HepG2 (cell line): ENCODE results near the gene EPC1. TPM values are rescaled to one million over a fixed set of nuclear protein-coding genes. Genes with fewer than 3 reads are reported as not detected.
A peak's percentile ranks its signal among the peaks of the same experiment; 100 is the strongest.

Experiments
- CTCF ChIP-seq: sonication (generic); formaldehyde crosslinking; IDR thresholded peaks from 2 replicates; pipeline ENCODE4 v1.5.0; 2020; ENCODE audit warnings: mild to moderate bottlenecking, missing genetic modification reagents, moderate library complexity
- HMGXB4 ChIP-seq, 2 experiments: sonication (generic) in 1 of 2; formaldehyde crosslinking in 1 of 2; IDR thresholded peaks; 2 replicates each; pipeline versions ENCODE4 v1.4.0 to v1.6.1; 2018 to 2020; ENCODE audit warnings: missing genetic modification reagents in 2 of 2, borderline replicate concordance in 1 of 2, low read depth in 1 of 2, mild to moderate bottlenecking in 1 of 2, missing biosample characterization in 1 of 2
- HNF1B ChIP-seq: sonication (generic); formaldehyde crosslinking; IDR thresholded peaks from 2 replicates; pipeline ENCODE4 v1.5.1; 2020; ENCODE audit warnings: mild to moderate bottlenecking, moderate library complexity, missing genetic modification reagents
- HOXA5 ChIP-seq: sonication (generic); formaldehyde crosslinking; IDR thresholded peaks from 2 replicates; pipeline ENCODE4 v1.4.0; 2020; ENCODE audit warnings: missing genetic modification reagents
- LCORL ChIP-seq, 2 experiments: fragments of 450-650 bp in 1 of 2; sonication (generic) in 1 of 2; formaldehyde crosslinking in 1 of 2; IDR thresholded peaks; 2 replicates each; pipeline versions ENCODE4 v1.5.0 to v1.6.1; 2017 to 2020; ENCODE audit warnings: antibody characterized with exemption in 1 of 2, missing genetic modification reagents in 1 of 2
- MEIS2 ChIP-seq: sonication (generic); formaldehyde crosslinking; IDR thresholded peaks from 2 replicates; pipeline ENCODE4 v1.9.0; 2021; ENCODE audit warnings: mild to moderate bottlenecking, missing genetic modification reagents
- TARDBP ChIP-seq: sonication (generic); formaldehyde crosslinking; IDR thresholded peaks from 2 replicates; pipeline ENCODE4 v1.8.0; 2022; ENCODE audit warnings: mild to moderate bottlenecking, missing genetic modification reagents
- XRCC5 ChIP-seq: fragments of 200-400 bp; formaldehyde crosslinking; optimal IDR thresholded peaks from 2 replicates; pipeline ENCODE3; 2017; ENCODE audit warnings: mild to moderate bottlenecking, low read length
- ZNF710 ChIP-seq: sonication (generic); formaldehyde crosslinking; IDR thresholded peaks from 2 replicates; pipeline ENCODE4 v1.5.0; 2020; ENCODE audit warnings: mild to moderate bottlenecking, missing genetic modification reagents, borderline replicate concordance
- polyA plus RNA-seq, 8 experiments: library from polyadenylated mRNA; depleted of rRNA in 3 of 8; stranded (reverse) in 7 of 8; unstranded in 1 of 8; fragments of >200 nt; fragmentation: Illumina TruSeq in 4 of 8; extraction: Trizol in 4 of 8; gene quantifications; 2 replicates each; pipeline versions ENCODE4 v1.2.1 to v1.2.3, GENCODE V29; 2011 to 2016; ENCODE audit warnings: low read depth in 4 of 8, missing spikeins in 1 of 8, mixed read lengths in 1 of 8; ENCODE audit not compliant: insufficient read depth in 1 of 8
- total RNA-seq, 5 experiments: library from RNA; depleted of rRNA; stranded (reverse); fragments of >200 nt; fragmentation: Illumina TruSeq; extraction: Trizol; gene quantifications; 2 replicates each; pipeline ENCODE4 v1.2.3, GENCODE V29; 2016; ENCODE audit warnings: low read depth in 1 of 5
- TF ChIP-seq, protein P1 (sequence below): IDR thresholded peaks from 2 replicates; pipeline ENCODE4 v1.6.1; 2016; ENCODE audit warnings: low read depth, missing genetic modification reagents, missing compliant biosample characterization
- TF ChIP-seq, protein P2 (sequence below): sonication (generic); formaldehyde crosslinking; conservative IDR thresholded peaks from 2 replicates; pipeline ENCODE4 v1.8.0; 2022; ENCODE audit warnings: mild to moderate bottlenecking, moderate library complexity, missing genetic modification reagents

EPC1 gene
- total and polyA plus RNA-seq, 2 of the 13 experiments (the other 11 are each of a cell fraction or from before 2014, with no cell fraction given) = 28.7 to 44.2 TPM

GRCh38 chr10:32256613-32257437, 90.1 kb downstream of the EPC1 start (continued):
- TF ChIP-seq, protein P1, sequence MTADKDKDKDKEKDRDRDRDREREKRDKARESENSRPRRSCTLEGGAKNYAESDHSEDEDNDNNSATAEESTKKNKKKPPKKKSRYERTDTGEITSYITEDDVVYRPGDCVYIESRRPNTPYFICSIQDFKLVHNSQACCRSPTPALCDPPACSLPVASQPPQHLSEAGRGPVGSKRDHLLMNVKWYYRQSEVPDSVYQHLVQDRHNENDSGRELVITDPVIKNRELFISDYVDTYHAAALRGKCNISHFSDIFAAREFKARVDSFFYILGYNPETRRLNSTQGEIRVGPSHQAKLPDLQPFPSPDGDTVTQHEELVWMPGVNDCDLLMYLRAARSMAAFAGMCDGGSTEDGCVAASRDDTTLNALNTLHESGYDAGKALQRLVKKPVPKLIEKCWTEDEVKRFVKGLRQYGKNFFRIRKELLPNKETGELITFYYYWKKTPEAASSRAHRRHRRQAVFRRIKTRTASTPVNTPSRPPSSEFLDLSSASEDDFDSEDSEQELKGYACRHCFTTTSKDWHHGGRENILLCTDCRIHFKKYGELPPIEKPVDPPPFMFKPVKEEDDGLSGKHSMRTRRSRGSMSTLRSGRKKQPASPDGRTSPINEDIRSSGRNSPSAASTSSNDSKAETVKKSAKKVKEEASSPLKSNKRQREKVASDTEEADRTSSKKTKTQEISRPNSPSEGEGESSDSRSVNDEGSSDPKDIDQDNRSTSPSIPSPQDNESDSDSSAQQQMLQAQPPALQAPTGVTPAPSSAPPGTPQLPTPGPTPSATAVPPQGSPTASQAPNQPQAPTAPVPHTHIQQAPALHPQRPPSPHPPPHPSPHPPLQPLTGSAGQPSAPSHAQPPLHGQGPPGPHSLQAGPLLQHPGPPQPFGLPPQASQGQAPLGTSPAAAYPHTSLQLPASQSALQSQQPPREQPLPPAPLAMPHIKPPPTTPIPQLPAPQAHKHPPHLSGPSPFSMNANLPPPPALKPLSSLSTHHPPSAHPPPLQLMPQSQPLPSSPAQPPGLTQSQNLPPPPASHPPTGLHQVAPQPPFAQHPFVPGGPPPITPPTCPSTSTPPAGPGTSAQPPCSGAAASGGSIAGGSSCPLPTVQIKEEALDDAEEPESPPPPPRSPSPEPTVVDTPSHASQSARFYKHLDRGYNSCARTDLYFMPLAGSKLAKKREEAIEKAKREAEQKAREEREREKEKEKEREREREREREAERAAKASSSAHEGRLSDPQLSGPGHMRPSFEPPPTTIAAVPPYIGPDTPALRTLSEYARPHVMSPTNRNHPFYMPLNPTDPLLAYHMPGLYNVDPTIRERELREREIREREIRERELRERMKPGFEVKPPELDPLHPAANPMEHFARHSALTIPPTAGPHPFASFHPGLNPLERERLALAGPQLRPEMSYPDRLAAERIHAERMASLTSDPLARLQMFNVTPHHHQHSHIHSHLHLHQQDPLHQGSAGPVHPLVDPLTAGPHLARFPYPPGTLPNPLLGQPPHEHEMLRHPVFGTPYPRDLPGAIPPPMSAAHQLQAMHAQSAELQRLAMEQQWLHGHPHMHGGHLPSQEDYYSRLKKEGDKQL (CRISPR knock-in tag) = no peak
- TF ChIP-seq TARDBP (CRISPR knock-in tag) = no peak
- no peak; a peak in 1 of 4 replicates for TF ChIP-seq HMGXB4 (CRISPR knock-in tag; IDR thresholded peaks at IDR 0.05; ENCODE audit: borderline replicate concordance in 1 of 2, low read depth in 1 of 2)
- TF ChIP-seq HNF1B (CRISPR knock-in tag) = peak; percentile 25; the same call in 1 of the 2 replicates
- no peak for TF ChIP-seq LCORL (IDR thresholded peaks at IDR 0.05)
- peak; percentile 35; the same call in 1 of the 2 replicates for TF ChIP-seq LCORL (CRISPR knock-in tag; IDR thresholded peaks at IDR 0.05)
- TF ChIP-seq HOXA5 (CRISPR knock-in tag) = no peak
- TF ChIP-seq MEIS2 = no peak
- peak; percentile 88 for TF ChIP-seq CTCF (CRISPR knock-in tag)
- TF ChIP-seq XRCC5 = peak; percentile 70
- TF ChIP-seq, protein P2, sequence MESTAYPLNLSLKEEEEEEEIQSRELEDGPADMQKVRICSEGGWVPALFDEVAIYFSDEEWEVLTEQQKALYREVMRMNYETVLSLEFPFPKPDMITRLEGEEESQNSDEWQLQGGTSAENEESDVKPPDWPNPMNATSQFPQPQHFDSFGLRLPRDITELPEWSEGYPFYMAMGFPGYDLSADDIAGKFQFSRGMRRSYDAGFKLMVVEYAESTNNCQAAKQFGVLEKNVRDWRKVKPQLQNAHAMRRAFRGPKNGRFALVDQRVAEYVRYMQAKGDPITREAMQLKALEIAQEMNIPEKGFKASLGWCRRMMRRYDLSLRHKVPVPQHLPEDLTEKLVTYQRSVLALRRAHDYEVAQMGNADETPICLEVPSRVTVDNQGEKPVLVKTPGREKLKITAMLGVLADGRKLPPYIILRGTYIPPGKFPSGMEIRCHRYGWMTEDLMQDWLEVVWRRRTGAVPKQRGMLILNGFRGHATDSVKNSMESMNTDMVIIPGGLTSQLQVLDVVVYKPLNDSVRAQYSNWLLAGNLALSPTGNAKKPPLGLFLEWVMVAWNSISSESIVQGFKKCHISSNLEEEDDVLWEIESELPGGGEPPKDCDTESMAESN (CRISPR knock-in tag) = no peak
- TF ChIP-seq ZNF710 (CRISPR knock-in tag) = no peak
